T-helper 1 cell (primary cell): ENCODE results near the gene NXPH4.

Experiments used
- DNase-seq, 5 donors: peaks; one replicate each; pipeline ENCODE4 v3.0.0-alpha.2; 2012 to 2020

Gene NXPH4

DNA sequence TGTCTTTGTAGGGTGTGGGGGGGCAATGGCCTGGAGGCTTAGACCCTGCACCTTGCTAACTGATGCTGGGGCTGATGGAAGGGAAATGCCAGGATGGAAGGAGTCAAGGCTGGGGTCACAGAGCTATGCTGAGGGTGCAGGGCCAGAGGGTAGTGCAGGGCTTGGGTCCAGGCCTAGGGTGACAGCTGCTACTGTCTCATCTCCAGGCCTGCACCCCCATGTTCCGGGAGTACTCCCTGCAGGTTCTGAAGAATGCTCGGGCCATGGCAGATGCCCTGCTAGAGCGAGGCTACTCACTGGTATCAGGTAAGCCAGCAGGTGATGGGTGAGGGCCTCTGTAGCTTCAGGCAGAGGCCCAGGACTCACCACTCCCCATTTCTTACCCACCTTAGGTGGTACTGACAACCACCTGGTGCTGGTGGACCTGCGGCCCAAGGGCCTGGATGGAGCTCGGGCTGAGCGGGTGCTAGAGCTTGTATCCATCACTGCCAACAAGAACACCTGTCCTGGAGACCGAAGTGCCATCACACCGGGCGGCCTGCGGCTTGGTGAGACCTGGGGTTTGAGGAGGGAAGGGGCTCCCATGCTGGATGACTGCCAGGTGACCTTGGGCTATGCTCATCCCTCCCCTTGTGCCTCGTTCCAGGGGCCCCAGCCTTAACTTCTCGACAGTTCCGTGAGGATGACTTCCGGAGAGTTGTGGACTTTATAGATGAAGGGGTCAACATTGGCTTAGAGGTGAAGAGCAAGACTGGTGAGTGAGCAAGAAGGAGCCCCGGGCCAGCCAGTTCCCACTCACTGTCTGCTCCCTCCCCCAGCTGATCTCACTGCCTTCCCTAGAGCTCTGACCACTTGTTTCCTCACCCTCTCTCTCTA is 17.0 kb downstream of the NXPH4 start:
- DNase-seq, result no peak

DNA sequence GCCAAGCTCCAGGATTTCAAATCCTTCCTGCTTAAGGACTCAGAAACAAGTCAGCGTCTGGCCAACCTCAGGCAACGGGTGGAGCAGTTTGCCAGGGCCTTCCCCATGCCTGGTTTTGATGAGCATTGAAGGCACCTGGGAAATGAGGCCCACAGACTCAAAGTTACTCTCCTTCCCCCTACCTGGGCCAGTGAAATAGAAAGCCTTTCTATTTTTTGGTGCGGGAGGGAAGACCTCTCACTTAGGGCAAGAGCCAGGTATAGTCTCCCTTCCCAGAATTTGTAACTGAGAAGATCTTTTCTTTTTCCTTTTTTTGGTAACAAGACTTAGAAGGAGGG is 17.6 kb downstream of the NXPH4 start:
- no peak for DNase-seq

DNA sequence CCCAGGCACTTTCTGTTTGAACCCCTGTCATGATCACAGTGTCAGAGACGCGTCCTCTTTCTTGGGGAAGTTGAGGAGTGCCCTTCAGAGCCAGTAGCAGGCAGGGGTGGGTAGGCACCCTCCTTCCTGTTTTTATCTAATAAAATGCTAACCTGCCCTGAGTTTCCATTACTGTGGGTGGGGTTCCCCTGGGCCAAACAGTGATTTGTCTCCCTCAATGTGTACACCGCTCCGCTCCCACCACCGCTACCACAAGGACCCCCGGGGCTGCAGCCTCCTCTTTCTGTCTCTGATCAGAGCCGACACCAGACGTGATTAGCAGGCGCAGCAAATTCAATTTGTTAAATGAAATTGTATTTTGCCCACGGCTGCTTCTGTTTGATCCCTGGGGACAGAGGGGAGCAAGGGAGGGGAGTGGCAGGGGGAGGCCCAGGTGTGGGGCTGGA is 18.0 kb downstream of the NXPH4 start:
- no peak for DNase-seq

DNA sequence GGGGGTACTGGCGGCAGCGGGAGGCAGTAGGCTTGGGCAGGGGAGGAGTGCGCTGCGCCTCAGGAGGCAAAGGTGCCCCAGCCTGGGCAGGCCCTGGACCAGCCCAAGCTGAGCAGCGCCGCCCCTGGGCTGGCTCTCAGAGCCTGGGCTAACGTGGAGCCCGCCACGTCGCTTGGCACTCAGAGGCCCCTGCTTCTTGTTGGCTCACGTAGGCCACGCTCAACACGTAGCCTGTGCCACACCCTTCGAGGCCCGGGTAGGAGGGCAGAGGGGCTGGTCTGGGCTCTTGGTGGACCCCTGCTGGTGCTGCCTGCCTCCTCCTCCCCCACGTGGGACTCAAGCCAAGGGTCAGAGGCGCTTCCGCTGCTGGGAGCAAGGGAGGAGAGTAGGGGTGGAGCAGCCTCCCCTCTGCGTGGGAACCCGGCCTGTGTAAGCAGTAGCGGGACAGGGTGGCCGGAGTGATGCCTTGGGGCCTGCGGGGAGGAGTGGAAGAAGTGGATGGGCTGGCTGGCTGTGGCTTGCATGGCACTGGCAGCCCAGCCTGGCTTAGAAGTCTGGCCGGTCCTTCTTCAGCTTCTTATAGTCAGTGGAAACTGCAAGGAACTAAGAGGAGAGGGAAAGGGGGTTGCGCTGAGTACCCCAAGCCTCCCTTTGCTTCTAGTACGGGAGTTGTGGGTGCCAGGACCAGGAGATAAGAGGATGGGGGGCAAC is 18.6 kb downstream of the NXPH4 start:
- DNase-seq, result no peak

DNA sequence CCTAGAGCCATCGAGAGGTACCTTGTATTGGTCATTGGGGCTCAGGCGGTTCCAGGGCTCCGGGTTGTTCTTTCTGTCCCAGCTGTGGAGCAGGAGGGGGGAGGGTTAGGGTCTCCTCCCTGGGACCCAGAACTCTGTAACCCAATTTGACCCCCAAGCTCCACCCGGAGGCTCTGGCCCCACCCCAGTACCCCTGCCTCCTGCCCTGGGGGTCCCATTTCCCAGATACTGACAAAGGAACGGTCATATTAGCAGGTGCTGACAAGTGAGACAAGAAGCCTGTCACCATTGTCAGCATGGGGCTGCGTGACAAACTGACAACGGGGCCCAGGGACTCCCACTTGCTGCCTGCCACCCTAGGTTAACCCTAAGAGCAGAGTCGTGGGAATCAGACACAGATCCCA is 19.1 kb downstream of the NXPH4 start:
- no peak for DNase-seq

DNA sequence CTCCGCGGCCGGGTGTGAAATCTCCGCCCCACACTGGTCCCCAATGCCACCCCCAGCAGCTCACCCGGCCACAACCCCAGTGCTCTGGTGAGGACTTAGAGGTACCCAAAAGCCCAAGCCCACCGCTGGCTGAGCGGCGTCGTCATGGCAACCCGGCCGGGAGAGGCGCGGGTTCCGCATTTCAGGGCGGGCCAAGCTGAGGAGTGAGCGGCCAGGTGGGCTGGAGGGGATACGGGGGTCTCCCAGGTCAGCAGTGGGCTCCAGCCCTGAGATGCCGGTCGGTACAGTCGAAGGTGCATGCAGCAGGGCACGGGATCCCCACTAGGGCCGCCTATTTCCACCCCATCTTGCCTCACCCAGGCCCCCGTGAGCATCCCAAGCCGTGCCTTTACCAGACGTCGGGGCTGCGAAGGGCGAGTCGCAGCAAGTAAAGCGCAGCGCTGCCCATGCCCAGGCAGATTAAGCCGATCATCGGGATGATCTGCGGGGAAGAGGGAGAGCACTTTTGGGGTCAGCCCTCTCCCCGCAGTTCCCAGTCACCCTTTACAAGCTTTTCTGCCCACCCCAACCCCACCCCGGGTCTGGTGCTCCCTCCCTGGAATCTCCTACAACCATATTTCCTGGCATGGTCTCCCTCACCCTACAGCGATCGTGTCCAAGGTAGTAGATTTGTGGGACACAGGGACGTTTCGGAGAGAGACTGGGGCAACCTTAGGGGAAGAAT is 19.8 kb downstream of the NXPH4 start:
- DNase-seq, result no peak

DNA sequence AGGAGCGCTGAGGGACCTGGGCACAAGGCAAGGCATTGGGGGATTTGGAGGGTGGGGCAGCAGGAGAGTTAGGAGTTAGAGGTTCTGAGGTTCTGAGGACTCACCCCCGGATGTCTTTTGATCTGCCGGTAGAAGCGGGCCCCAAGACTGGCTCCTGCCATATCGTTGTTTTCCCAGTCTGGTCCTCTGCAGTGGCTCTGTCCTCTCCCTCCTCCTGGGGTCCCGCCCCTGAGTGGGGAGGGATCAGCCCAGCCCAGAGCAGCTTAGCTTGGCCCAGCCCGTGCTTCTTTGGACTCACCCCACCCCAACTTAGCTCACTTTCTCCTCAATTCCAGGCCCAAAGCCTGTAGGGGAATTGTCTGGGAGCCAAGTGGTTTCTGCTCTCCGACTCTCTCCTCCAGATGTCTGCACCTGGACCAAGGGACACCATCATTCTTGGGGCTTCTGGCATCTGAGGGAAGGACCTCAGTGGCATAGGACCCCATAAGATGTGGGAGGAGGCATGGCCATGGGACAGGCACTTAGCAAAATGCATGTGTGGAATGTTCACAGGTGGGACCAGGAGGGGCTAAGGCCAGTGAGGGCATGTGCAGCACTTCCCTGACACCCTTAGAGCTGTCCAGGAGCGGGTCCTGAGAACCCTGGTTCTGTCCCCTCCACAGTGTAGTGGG is 20.5 kb downstream of the NXPH4 start:
- DNase-seq, result no peak

DNA sequence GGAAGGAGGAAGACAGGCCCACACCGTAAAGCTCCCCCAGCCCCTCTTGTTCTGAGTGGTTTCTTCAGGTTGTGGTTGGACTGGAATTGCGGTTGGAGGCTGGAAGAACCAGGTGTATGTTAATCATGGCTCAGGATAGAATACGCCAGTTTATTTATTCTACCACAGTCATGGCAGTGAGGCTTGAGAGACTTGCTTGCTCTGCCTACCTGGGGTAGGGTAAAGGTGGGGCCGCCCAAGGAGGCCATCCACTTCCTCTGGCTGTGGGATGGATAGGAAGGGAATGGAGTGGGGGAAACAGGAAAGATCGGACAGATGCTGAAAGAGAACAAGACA is 21.0 kb downstream of the NXPH4 start:
- DNase-seq, result no peak

DNA sequence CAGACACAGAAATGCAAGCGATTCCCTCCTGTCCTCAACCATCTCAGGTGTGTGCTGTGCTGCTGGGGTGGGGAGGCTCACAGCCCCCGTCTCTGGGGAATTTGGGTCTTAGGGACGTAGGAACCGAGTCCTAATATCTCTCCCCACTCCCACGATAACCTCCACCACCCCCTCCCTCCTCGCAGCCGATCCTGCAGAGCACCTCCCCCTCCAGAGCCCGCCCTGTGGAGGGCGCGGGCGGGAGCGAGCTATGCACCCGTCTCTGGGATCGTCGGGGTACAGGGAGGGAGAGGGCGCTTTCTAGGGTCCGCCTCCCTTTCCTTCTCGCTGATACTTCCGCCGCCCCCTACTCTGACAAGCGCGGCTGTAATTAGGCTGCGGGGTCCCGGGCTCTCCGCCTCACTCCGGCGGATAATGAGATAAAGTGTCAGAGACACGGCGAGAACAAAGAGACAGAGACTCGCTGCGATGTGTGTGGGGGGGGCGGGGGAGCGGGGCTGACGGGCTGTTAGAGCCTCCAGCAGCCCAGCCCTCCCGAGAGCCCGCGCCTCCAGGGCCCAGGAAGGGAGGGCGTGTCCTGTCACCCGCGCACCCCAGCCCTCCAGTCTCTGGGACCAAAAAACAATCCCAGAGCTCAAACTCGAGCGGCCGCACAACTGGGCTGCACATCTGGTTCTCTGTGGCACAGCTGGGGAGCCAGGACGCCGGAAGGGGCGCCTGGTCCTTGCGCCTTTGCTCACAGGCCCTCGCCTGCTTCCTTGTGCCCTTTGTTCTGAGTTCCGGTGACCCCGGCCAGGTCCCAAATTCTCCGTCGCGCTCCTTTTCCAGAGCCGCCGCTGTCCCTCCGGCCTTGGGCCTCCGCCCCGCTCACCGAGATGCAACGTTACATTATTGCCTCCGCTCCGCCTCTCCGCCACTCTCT is 21.6 kb downstream of the NXPH4 start:
- peak in 2 of 5 donors; percentile 35 to 62 for DNase-seq

DNA sequence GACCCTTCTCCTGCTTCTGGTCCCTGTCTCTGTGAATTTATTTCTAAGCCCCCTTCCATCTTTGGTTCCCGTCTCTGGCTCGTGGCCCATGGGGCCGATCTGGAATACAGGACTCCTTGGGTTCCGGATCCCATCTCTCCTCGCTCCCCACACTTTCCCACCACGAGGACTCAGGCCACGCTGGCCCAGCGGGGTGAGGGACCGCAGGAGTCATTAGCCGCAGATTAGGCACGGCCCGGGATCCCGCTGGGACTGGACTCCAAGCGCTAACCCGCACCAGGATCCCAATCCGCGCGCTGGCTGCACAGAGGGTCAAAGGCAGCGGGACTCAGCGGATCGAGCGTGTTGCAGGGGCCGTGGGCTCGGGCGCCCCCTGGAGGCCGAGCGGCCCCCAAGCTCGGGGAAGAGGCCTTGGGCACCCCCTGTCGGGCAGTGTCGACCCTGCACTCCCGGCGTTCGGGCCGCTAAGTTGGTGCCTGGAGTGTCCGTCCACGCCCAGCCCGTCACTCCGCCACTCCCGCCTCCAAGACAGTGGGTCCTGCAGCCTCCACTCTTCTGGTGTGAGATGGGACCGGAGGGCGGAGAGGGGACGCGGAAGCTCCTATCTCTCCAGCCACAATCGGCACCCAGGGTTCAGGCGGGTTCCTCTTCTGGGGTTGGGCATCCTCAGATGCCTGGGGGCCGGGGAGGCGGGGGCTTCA is 22.4 kb downstream of the NXPH4 start:
- DNase-seq, result peak; percentile 70 to 91 (median 82)

DNA sequence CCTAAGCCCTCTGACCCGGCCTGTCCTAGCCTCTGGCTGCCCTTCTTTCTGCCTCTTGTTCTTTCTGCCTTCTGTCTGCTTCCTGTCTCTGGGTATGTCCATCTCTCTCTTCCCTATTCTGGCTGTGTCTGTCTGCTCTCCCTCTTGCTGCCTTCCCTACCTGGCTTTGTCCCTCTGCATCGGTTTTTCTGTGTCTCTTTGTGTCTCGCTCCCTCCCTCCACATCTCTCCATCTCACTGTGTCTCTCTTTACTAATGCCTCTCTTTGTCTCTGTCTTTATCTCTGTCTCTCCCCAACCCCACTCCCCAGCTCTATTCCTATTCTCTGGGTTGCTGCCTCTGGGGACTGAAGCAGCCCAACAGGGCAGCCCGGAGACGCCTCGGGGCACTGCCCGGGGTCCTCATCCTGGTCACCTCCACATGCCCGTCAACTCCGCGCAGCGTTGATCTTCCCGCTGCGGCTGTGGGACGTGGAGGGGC is 23.0 kb downstream of the NXPH4 start:
- DNase-seq, result no peak

DNA sequence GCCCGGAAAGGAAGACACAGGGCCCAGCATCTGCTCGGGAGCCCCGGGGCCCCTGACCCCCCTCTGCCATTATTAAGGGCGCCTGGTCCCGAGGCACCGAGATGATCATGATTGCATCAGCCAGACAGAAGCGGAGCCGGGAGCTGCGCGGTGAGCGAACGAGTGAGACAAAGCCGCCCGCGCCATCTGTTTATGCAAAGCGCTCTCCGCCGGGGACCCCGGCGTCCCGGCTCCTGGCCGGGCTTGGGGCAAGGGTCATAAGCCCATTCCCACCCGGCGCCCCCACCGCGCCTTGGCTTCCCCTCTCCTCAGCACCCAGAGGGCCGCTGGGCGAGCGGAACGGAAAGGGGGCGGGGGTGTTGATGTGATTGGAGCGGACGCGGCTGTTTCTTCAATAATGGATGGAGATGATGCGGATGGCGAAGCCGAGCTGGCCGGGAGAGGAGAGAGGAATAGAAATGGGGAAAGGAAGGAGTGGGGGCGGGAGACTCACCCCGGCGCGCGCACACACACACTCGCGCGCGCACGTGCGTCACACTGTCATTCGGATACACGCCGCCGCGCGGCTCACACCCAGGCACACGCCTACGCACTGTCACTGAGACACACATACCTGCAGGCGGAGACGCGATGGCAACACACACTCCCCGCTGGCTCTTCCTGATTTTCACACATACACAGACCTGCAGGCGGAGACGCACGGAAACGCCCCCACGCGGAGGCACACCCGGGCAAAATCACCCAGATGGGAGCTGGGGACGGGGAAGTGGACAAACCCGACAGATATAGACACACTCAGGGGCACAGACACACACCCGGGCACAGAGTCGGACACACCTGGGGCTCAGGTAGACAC is 23.7 kb downstream of the NXPH4 start:
- DNase-seq, result peak in 4 of 5 donors; percentile 54 to 88 (median 67)

DNA sequence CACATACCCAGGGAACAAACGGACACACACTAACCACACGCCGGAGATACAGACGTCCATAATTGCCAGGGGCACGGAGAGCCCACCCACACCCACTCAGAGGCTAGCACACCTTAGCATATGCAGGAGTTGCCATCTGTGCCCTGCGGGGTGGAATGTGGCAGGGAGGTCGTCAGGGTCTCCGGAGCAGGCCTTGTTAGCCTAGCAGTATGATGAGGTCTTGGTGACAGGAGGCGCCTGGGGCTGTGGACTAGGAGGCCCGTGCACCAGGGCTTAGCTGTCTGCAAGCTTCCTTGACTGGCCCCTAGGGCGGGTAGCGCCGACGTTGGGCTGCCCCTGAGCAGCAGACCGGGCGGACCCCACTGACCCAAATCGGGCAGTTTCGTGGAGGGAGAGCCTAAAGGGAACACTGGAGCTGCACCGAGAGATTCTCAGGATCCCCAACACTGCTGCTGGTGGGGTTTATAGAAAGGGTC is 24.4 kb downstream of the NXPH4 start:
- DNase-seq, result no peak

DNA sequence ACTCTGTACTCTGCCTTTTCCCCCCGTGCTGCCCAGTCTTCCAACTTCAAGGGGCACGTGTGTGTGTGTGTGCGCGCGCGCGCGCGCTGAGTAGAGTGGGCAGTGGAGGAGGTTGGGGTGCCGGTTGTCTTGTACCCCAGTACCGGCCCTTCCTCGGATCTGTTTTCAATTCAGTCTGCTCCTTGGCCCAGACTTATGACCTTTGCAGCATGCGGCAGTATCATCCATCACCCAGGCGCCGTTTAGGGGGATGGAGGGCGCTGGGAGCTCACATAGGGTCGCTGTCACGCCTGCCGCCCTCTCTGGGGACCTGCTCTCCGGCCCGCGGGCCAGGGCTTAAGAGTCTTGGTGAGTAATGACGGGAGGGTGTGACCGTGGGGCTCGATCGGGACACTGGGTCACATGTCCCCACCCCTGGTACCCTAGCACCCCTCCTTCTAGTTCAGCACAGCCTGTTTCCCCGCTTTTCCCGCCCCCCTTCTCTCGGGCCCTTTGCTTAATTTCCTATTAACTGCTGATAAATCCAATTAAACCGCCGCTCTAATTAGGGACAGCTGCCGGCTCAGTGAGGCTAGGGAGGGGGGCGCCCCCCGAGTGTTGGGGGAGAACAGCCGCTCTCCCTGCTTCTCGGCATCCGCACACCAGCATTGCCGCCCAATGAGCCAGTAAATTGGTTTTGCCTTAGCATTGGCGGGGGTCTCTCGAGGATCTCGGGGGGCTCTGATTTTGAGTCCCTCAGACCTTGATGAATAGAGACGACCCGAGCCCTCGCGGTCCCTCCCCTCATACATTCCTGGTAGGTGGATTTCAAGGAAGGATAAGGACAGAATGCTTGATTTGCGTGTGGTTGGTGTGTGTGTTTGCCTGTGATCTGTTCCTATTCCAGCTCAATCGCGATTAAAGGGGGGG is 25.1 kb downstream of the NXPH4 start:
- DNase-seq, result no peak

DNA sequence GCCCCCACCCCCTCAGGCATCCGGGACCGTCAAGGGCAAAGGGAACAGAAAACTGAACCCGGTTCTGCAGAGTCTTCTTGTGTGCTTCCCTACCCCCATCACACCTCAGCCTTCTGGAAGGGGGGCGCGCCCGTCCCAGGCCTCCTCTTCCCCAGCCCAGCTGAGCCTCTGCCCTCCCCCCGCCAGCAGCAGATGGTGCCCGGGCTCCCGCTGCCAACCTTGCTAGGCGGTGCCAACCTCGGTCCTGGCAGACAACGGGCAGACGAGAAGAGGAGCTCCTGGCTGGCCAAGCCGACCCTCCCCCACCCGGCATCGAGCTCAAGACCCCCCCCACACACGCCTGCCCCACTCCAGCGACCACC is 25.7 kb downstream of the NXPH4 start:
- no peak for DNase-seq

DNA sequence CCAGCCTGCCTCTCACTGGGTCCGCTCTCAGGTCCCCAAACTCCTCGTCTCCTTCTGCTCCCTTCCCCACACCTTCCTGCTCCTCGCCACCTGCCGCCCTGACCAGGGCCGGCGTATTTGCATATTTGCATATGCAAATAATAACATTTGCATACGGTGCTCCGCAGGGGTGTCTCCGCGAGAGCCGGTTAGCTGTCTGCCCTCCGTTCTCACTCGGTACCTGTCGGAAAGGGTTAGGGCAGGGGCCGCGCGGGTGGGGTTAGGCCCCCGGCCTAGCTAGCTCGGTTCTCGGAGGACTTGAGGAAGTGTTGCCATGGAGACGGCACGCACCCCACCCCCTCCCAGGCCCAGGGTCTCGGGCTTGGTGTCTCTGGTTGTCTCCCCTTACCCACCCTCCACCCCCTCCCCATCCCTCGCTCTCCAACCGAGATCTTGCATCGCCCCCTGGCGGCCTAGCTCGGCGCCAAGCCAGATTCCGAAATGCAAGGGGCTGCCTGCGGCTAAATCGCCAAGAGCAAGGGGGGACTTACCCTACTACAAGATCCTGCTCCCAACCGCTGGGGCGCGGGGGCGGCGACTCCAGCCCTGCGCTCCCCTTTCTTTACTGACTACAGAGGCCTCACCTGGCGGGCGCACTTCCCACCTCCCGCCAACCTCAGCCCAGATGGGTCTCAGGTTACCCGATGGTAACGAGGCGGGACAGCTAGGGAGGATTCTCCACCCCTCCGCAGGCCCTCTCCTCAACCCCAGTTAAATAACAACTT is 26.3 kb downstream of the NXPH4 start:
- peak in 4 of 5 donors; percentile 42 to 67 (median 53) for DNase-seq

DNA sequence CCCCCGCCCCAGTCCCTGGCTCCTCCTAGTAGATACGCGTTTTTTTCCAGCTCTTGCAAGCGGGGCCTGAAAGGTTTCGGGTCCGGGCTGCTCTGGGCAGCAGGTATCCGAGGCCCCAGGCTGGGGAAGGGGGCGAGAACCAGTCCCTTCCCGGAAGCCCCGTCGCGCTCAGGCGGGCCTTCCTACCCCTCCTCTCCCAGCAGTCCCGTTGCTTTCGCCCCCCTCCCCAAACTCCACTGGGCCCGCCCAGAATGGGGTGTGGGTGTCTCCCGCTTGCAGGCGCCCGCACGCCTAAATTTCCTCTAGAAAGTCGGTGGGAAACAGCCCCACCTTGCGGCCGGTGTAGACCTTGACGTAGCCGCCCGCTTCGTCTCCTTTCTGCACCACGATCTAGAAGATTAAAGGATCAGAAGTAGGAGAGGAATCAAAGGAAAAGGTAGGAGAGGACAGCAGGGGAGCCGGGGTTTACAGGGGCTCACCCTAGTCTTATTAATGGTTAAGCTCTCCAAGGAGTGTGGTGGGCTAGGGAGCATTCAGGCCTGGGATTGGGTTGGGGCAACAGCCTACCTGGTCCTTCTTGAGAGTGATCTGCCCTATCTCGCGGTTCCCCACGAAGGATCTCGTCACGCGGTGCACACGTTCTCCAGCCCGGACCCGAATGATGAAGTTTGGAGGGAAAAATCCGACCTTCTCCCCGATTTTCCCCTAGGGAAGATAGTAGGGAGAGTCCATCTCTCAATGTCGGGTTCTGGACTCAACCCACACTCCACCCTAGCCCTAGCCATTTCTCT is 27.1 kb downstream of the NXPH4 start:
- peak; percentile 52 to 81 (median 70) for DNase-seq
